Mucosa of descending colon (tissue), 3 donors: Measurements from ENCODE around the gene PPARA. TPM values are rescaled to one million over a fixed set of nuclear protein-coding genes. Genes with fewer than 3 reads are reported as not detected.
A peak's percentile ranks its signal among the peaks of the same experiment; 100 is the strongest.

Source experiments
- ATAC-seq: fragments of 200-7000 bp; cut with Tn5 transposase; one replicate; pipeline ENCODE4 v1.9.1; 2020; ENCODE audit warnings: mild to moderate bottlenecking, moderate library complexity
- DNase-seq, 3 donors: peaks; one replicate each; pipeline ENCODE4 v3.0.0-alpha.2; 2020
- H3K36me3 ChIP-seq: fragments of 200-600 bp; one replicate; pipeline ENCODE4 v1.8.0; 2021; ENCODE audit warnings: low read depth, mild to moderate bottlenecking
- H3K4me1 ChIP-seq: fragments of 200-600 bp; one replicate; pipeline ENCODE4 v1.8.0; 2021; ENCODE audit warnings: low read depth, mild to moderate bottlenecking
- H3K4me3 ChIP-seq: fragments of 200-600 bp; one replicate; pipeline ENCODE4 v1.8.0; 2021; ENCODE audit warnings: mild to moderate bottlenecking
- H3K9me3 ChIP-seq: fragments of 200-600 bp; one replicate; pipeline ENCODE4 v1.8.0; 2021; ENCODE audit warnings: mild to moderate bottlenecking
- CTCF ChIP-seq: fragments of 200-600 bp; IDR thresholded peaks from one replicate; pipeline ENCODE4 v1.8.0; 2022; ENCODE audit warnings: antibody characterized with exemption, mild to moderate bottlenecking
- intact Hi-C, 2 donors: fragments of 100-400 bp; cut with DNase I in 1 of 2; cut with micrococcal nuclease in 1 of 2; formaldehyde crosslinking; loops; one replicate each; pipeline versions ENCODE4 v1.11.0 to v1.11.1; 2022; cut with DNase I, micrococcal nuclease
- total RNA-seq, 3 donors: library from RNA; stranded (reverse); fragmentation: NEBNext Ultra II Directional in 2 of 3; extraction: Animal tissue kit (Norgen Biotek cat#: 25700) in 2 of 3; gene quantifications; one replicate each; pipeline versions ENCODE4 v1.2.1 to v1.2.4, GENCODE V29; 2021 to 2023
- donor health status: DM: no; HTN: no; CAD: no; lungs with moderate emphysema.
- donor health status: DM: no; HTN: no; CAD: no.
- donor health status: DM: no; HTN: yes; CAD: no.

Gene PPARA
- total RNA-seq, 3 donors from 2014 or later, result 57.9 to 81.4 (median 58.5) TPM

- ATAC-seq (no peak), DNase-seq (no peak)
- intact Hi-C loops, result no loop called here
- H3K4me3 ChIP-seq, result no peak overlapping the region
- peaks cover 46% of the 10 kb centered on the region for H3K4me1 ChIP-seq
- H3K9me3 ChIP-seq, result no peaks in the 10 kb centered on the region
- H3K36me3 ChIP-seq, result no peaks in the 10 kb centered on the region
- no peak for TF ChIP-seq CTCF
Observed at GRCh38 chr22:46104170-46104880, 46.0 kb upstream of the PPARA start.

- no peaks in the 10 kb centered on the region for H3K36me3 ChIP-seq
- H3K9me3 ChIP-seq, result no peaks in the 10 kb centered on the region
- ATAC-seq, result no peak
- H3K4me3 ChIP-seq, result no peak overlapping the region
- intact Hi-C loops, result no loop called here
- TF ChIP-seq CTCF, result no peak
- H3K4me1 ChIP-seq, result peaks cover 50% of the 10 kb centered on the region
- no peak for DNase-seq
Observed at GRCh38 chr22:46104881-46105493, 45.3 kb upstream of the PPARA start.

- DNase-seq (peak in 1 of 3 donors; percentile 66), ATAC-seq (peak; percentile 62)
- Histone ChIP-seq H3K4me1 (peaks cover 50% of the 10 kb centered on the region), H3K4me3 (no peak overlapping the region), H3K9me3 (no peaks in the 10 kb centered on the region), H3K36me3 (no peaks in the 10 kb centered on the region)
- no peak for TF ChIP-seq CTCF
- intact Hi-C loops, result no loop called here
Observed at GRCh38 chr22:46105494-46106278, 44.6 kb upstream of the PPARA start.

- no peak for DNase-seq
Observed at GRCh38 chr22:46106279-46107022, 43.9 kb upstream of the PPARA start.

More at GRCh38 chr22:46106279-46107022, 43.9 kb upstream of the PPARA start:
- ATAC-seq, result no peak
- TF ChIP-seq CTCF, result no peak
- H3K9me3 ChIP-seq, result no peaks in the 10 kb centered on the region
- H3K4me3 ChIP-seq, result no peak overlapping the region
- peaks cover 50% of the 10 kb centered on the region for H3K4me1 ChIP-seq
- no peaks in the 10 kb centered on the region for H3K36me3 ChIP-seq
- intact Hi-C loops, result no loop called here
